Trophoblast cell (in vitro differentiated cells and primary cell): ENCODE data around the gene ZNF836.
A peak's percentile ranks its signal among the peaks of the same experiment; 100 is the strongest.

ENCODE experiments used
- DNase-seq, 2 donors: peaks; one replicate each; pipeline ENCODE4 v3.0.0-alpha.2; 2016
- H2AFZ ChIP-seq: 2 replicates; pipeline ENCODE4 v1.6.1; 2013; ENCODE audit warnings: low read length, moderate library complexity, mild to moderate bottlenecking; ENCODE audit not compliant: insufficient read depth, poor library complexity
- H2AK5ac ChIP-seq: 2 replicates; pipeline ENCODE4 v1.6.1; 2013; ENCODE audit warnings: mild to moderate bottlenecking, low read length
- H2BK120ac ChIP-seq: 2 replicates; pipeline ENCODE4 v1.6.1; 2013; ENCODE audit warnings: low read length, mild to moderate bottlenecking, moderate library complexity; ENCODE audit not compliant: insufficient read depth, poor library complexity
- H2BK12ac ChIP-seq: 2 replicates; pipeline ENCODE4 v1.6.1; 2013; ENCODE audit warnings: mild to moderate bottlenecking, low read length, moderate library complexity
- H2BK5ac ChIP-seq: 2 replicates; pipeline ENCODE4 v1.6.1; 2013; ENCODE audit warnings: low read length, low read depth, moderate library complexity, mild to moderate bottlenecking; ENCODE audit not compliant: poor library complexity
- H3K14ac ChIP-seq: 2 replicates; pipeline ENCODE4 v1.6.1; 2013; ENCODE audit warnings: mild to moderate bottlenecking, low read length
- H3K18ac ChIP-seq: 2 replicates; pipeline ENCODE4 v1.6.1; 2013; ENCODE audit warnings: mild to moderate bottlenecking, low read length
- H3K23ac ChIP-seq: 2 replicates; pipeline ENCODE4 v1.6.1; 2013; ENCODE audit warnings: low read length
- H3K27ac ChIP-seq: 2 replicates; pipeline ENCODE4 v1.5.1; 2013; ENCODE audit warnings: low read depth, mild to moderate bottlenecking, inconsistent platforms, low read length, moderate library complexity
- H3K27me3 ChIP-seq: 2 replicates; pipeline ENCODE4 v1.6.1; 2013; ENCODE audit warnings: inconsistent platforms, mild to moderate bottlenecking, low read length, moderate library complexity; ENCODE audit not compliant: insufficient read depth
- H3K36me3 ChIP-seq, 2 experiments: 1 replicate in 1 of 2; 2 replicates in 1 of 2; pipeline ENCODE4 v1.6.1; 2013; ENCODE audit warnings: low read length in 2 of 2, mild to moderate bottlenecking in 2 of 2, moderate library complexity in 1 of 2; ENCODE audit not compliant: insufficient read depth in 2 of 2, control insufficient read depth in 1 of 2
- H3K4ac ChIP-seq: 2 replicates; pipeline ENCODE4 v1.6.1; 2013; ENCODE audit warnings: low read depth, mild to moderate bottlenecking, low read length, moderate library complexity
- H3K4me1 ChIP-seq, 2 experiments: 1 replicate in 1 of 2; 2 replicates in 1 of 2; pipeline ENCODE4 v1.6.1; 2013; ENCODE audit warnings: low read length in 2 of 2, mild to moderate bottlenecking in 2 of 2, moderate library complexity in 1 of 2; ENCODE audit not compliant: insufficient read depth in 2 of 2, control insufficient read depth in 1 of 2
- H3K4me2 ChIP-seq: 2 replicates; pipeline ENCODE4 v1.6.1; 2013; ENCODE audit warnings: inconsistent platforms, mild to moderate bottlenecking, low read length, moderate library complexity
- H3K4me3 ChIP-seq: 2 replicates; pipeline ENCODE4 v1.5.1; 2013; ENCODE audit warnings: mild to moderate bottlenecking, low read depth, low read length, inconsistent platforms
- H3K79me1 ChIP-seq: one replicate; pipeline ENCODE4 v1.6.1; 2013; ENCODE audit warnings: low read length
- H3K79me2 ChIP-seq: 2 replicates; pipeline ENCODE4 v1.6.1; 2013; ENCODE audit warnings: low read length, mild to moderate bottlenecking; ENCODE audit not compliant: control insufficient read depth, insufficient read depth, poor library complexity
- H3K9ac ChIP-seq: 2 replicates; pipeline ENCODE4 v1.6.1; 2013; ENCODE audit warnings: mild to moderate bottlenecking, low read length
- H3K9me3 ChIP-seq: 2 replicates; pipeline ENCODE4 v1.6.1; 2013; ENCODE audit warnings: low read depth, mild to moderate bottlenecking, control low read depth, inconsistent platforms, low read length; ENCODE audit not compliant: insufficient read depth
- H4K12ac ChIP-seq: 2 replicates; pipeline ENCODE4 v1.6.1; 2013; ENCODE audit warnings: low read depth, mild to moderate bottlenecking, low read length, moderate library complexity
- H4K8ac ChIP-seq: 2 replicates; pipeline ENCODE4 v1.6.1; 2013; ENCODE audit warnings: low read depth, mild to moderate bottlenecking, low read length, moderate library complexity
- H4K91ac ChIP-seq: one replicate; pipeline ENCODE4 v1.6.1; 2013; ENCODE audit warnings: low read depth, mild to moderate bottlenecking, low read length, moderate library complexity
- WGBS: extraction: QIAGEN DNeasy Blood & Tissue Kit; methylation state at CpG from one replicate; pipeline ENCODE4 v1.1.7; 2013; ENCODE audit warnings: missing lambda C conversion rate; ENCODE audit not compliant: insufficient read length, insufficient coverage; ENCODE audit errors: extremely low coverage; 5-methylcytosine and 5-hydroxymethylcytosine counted together

The ZNF836 gene

GRCh38 chr19:52170863-52171320, 529 bp downstream of the ZNF836 start:
- Histone ChIP-seq H3K9me3 (no peaks in the 10 kb centered on the region), H3K23ac (no peak overlapping the region), H2AK5ac (no peak overlapping the region), H3K27me3 (no peaks in the 10 kb centered on the region), H3K4ac (peak overlapping the region; percentile 80), H4K8ac (peak overlapping the region; percentile 85), H3K9ac (peak overlapping the region; percentile 79), H3K14ac (peak overlapping the region; percentile 79), H3K79me1 (peaks cover 11% of the 10 kb centered on the region), H3K27ac (peak overlapping the region; percentile 13), H2AFZ (peak overlapping the region; percentile 68), H3K36me3 (peaks cover 9 to 10% of the 10 kb centered on the region in 2 experiments), H3K4me2 (peak overlapping the region; percentile 60), H3K4me1 (peaks cover under 1 to 5% of the 10 kb centered on the region in 2 experiments), H3K18ac (peak overlapping the region; percentile 77), H2BK120ac (peak overlapping the region; percentile 10), H3K4me3 (peak overlapping the region; percentile 75), H2BK5ac (peak overlapping the region; percentile 83), H4K91ac (peak overlapping the region; percentile 36), H2BK12ac (no peak overlapping the region), H4K12ac (peak overlapping the region; percentile 80), H3K79me2 (peaks cover 8% of the 10 kb centered on the region)
- peak in 1 of 2 donors; percentile 9 for DNase-seq
- WGBS, result no CpG with 5 or more reads among the region's 22 CpGs

GRCh38 chr19:52170304-52170703, 1.1 kb downstream of the ZNF836 start:
- Histone ChIP-seq H3K14ac (no peak overlapping the region), H2AK5ac (no peak overlapping the region), H4K91ac (no peak overlapping the region), H3K27ac (no peak overlapping the region), H4K12ac (no peak overlapping the region), H3K4me1 (peaks cover 0 to 3% of the 10 kb centered on the region in 2 experiments), H3K9me3 (no peaks in the 10 kb centered on the region), H3K9ac (peak overlapping the region; percentile 61), H3K18ac (no peak overlapping the region), H2AFZ (no peak overlapping the region), H3K79me1 (peaks cover 10% of the 10 kb centered on the region), H3K4ac (no peak overlapping the region), H3K4me2 (peak overlapping the region; percentile 60), H3K36me3 (peaks cover 11 to 13% of the 10 kb centered on the region in 2 experiments), H2BK120ac (no peak overlapping the region), H3K27me3 (no peaks in the 10 kb centered on the region), H3K79me2 (peaks cover 8% of the 10 kb centered on the region), H3K4me3 (peak overlapping the region; percentile 34), H3K23ac (no peak overlapping the region), H2BK5ac (no peak overlapping the region), H2BK12ac (no peak overlapping the region), H4K8ac (no peak overlapping the region)
- DNase-seq, result no peak
- WGBS, result no CpG with 5 or more reads among the region's 5 CpGs

GRCh38 chr19:52155596-52156359, 15.6 kb downstream of the ZNF836 start:
- H3K4me1 ChIP-seq, result no peaks in the 10 kb centered on the region
- H3K4me3 ChIP-seq, result no peak overlapping the region
- no peak overlapping the region for H3K14ac ChIP-seq
- H3K79me1 ChIP-seq, result no peaks in the 10 kb centered on the region
- no peaks in the 10 kb centered on the region for H3K79me2 ChIP-seq
- DNase-seq, result no peak
- no peak overlapping the region for H3K9ac ChIP-seq
- H2AFZ ChIP-seq, result no peak overlapping the region
- H3K23ac ChIP-seq, result no peak overlapping the region
- no peak overlapping the region for H2AK5ac ChIP-seq
- no peak overlapping the region for H4K8ac ChIP-seq
- no peak overlapping the region for H3K27ac ChIP-seq
- H3K27me3 ChIP-seq, result no peaks in the 10 kb centered on the region
- no peak overlapping the region for H3K4me2 ChIP-seq
- WGBS, result no CpG with 5 or more reads among the region's 15 CpGs
- H3K4ac ChIP-seq, result no peak overlapping the region
- H3K18ac ChIP-seq, result no peak overlapping the region
- peaks cover 22 to 33% of the 10 kb centered on the region in 2 experiments for H3K36me3 ChIP-seq
- peaks cover 8% of the 10 kb centered on the region for H3K9me3 ChIP-seq
- no peak overlapping the region for H2BK5ac ChIP-seq
- H2BK12ac ChIP-seq, result no peak overlapping the region
- H4K12ac ChIP-seq, result no peak overlapping the region
- H4K91ac ChIP-seq, result no peak overlapping the region
- H2BK120ac ChIP-seq, result no peak overlapping the region

GRCh38 chr19:52148256-52148655, 23.2 kb downstream of the ZNF836 start:
- H2BK5ac ChIP-seq, result no peak overlapping the region
- no peak overlapping the region for H2BK12ac ChIP-seq
- no peak overlapping the region for H2AFZ ChIP-seq
- H4K8ac ChIP-seq, result no peak overlapping the region
- no peaks in the 10 kb centered on the region for H3K79me2 ChIP-seq
- no peak overlapping the region for H3K4ac ChIP-seq
- H3K14ac ChIP-seq, result no peak overlapping the region
- no peaks in the 10 kb centered on the region for H3K4me1 ChIP-seq
- no peak overlapping the region for H4K91ac ChIP-seq
- no peak overlapping the region for H3K23ac ChIP-seq
- H3K79me1 ChIP-seq, result no peaks in the 10 kb centered on the region
- no peak overlapping the region for H3K27ac ChIP-seq
- H3K27me3 ChIP-seq, result no peaks in the 10 kb centered on the region
- no peak overlapping the region for H2BK120ac ChIP-seq
- no peak for DNase-seq
- no peak overlapping the region for H3K4me2 ChIP-seq
- no peak overlapping the region for H3K4me3 ChIP-seq
- H3K36me3 ChIP-seq, result peaks cover 0 to 3% of the 10 kb centered on the region in 2 experiments
- peaks cover 5% of the 10 kb centered on the region for H3K9me3 ChIP-seq
- H3K9ac ChIP-seq, result no peak overlapping the region
- H3K18ac ChIP-seq, result no peak overlapping the region
- H4K12ac ChIP-seq, result no peak overlapping the region
- no peak overlapping the region for H2AK5ac ChIP-seq
